ENCODE measurements around the gene PPIE.

The PPIE gene

DNA sequence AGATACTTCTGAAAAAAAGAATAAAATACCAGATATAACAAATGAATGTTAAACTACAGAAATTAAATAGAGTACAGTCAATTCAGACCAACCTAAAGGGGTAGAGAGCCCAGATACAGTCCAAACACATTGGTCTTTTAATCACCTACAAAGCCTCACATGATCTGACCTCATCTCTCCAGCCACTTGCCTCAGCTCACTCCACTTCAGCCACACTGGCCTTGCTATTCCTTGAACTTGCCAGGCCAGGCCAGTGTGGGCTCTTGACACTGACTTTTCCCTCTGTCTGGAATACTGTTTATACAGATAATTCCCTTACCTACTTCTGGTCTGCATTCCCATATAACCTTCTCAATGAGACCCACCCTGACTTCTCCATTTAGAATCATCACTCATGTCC is 17.0 kb upstream of the PPIE start:
- DNase-seq = no peak

DNA sequence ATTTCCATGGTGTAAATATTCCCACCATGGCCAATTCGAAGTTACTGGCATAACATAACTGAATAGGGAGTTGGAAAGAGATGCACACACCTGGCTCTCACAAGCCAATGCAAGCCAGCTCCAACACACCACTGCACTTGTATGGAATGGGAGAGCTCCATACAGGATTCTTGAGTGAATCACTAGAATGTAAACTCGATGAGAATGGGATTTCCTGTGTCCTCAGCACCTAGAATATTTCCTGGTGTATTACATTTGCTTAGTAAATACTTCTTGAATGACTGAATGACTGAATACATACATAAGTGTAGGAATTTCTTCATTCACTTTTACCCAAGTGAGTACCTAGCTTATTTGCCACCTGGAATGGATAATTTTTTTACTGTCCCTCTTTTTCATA is 16.2 kb upstream of the PPIE start:
- no peak for DNase-seq

GRCh38 chr1:39726600-39726999 is 12.1 kb upstream of the PPIE start:
- DNase-seq = no peak

- DNase-seq = no peak
These were observed 11.3 kb upstream of the PPIE start for GRCh38 chr1:39727221-39727931.

DNA sequence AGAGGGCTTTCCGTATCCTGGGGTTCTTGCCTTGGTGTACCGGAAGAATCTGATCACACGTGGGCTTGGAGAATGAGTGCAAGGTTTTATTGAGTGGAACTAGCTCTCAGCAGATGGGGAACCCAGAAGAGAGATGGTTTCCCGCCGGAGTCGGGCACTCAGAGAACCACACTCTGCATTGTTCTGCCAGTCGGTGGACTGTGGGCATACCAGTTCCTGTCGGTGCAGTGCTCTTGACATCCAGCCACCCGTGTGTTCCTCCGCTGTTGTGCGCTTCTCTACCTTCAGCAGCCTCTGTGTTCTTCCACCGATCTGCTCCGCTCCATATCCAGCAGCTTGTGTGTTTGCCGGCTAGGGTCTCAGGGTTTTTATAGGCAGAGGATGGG is 10.8 kb upstream of the PPIE start:
- DNase-seq = no peak

DNA sequence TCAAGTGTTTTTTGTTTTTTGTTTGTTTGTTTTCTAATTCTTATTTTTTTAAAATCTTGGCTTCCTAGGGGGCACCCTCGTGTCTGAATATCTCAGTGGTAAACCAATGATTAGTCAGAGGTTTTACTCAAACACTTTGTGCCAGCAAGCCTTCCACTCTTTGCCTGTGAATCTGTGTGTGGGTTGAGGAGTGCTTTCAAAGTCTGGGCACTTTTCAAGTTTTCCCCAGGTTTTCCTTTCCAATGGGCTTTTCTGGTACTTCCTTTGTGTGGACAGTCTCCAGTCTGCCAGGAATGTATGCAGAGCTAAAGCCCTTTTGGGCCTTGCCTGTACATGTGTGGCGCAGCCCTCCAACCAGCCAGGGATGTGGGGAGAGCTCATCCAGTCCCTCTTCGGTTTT is 9.7 kb upstream of the PPIE start:
- no peak for DNase-seq

GRCh38 chr1:39729842-39730241 is 8.8 kb upstream of the PPIE start:
- DNase-seq = no peak

GRCh38 chr1:39732730-39733129 is 6.0 kb upstream of the PPIE start:
- no peak for DNase-seq

- no peak for DNase-seq
These were observed 5.5 kb upstream of the PPIE start for GRCh38 chr1:39733161-39733560.

GRCh38 chr1:39735731-39736130 is 3.0 kb upstream of the PPIE start:
- no peak for DNase-seq

GRCh38 chr1:39737546-39738169 is 1.0 kb upstream of the PPIE start:
- DNase-seq = no peak

DNA sequence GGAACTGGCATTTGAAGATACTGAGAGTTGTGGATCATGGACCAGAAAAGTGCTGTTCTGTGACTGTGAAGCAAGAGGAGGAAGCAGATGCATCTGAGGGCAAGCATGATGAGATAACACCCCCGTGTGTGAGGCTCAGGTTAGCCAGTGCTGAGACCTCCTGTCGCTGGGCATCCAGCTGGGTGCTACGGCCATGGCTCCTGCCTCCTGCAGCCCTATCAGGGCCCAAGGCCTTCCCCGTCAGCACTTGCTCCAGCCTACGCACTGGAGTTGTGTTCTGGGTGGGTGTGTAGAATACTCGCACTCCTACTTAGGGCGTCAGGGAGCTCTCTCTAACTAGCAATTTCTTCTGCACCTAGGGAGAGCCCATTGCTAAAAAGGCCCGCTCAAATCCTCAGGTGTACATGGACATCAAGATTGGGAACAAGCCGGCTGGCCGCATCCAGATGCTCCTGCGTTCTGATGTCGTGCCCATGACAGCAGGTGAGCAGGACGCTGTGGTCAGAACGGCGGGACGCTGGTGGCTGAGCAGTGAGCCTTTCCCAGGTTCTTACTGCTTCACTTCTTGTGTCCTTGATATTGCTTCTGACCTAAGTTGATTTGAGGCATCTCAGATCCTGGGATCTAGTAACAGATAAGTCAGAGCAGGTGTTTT is 6.5 kb downstream of the PPIE start:
- DNase-seq = no peak

GRCh38 chr1:39751595-39751994 is 12.9 kb downstream of the PPIE start:
- DNase-seq = no peak

DNA sequence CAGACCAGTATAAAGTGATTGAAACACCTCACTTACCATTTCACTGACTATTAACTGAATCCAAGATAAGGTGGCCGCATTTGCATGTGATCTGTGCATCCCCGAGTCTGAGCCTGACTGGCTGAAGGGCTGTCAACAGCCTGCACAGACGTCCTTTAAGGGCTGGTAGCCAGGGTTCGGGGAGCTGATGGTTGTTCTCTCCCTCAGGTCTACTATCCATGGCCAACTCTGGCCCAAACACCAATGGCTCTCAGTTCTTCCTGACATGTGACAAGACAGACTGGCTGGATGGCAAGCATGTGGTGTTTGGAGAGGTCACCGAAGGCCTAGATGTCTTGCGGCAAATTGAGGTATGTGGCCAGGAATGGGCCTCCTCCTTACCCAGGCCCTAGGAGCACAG is 14.0 kb downstream of the PPIE start:
- DNase-seq = no peak

DNA sequence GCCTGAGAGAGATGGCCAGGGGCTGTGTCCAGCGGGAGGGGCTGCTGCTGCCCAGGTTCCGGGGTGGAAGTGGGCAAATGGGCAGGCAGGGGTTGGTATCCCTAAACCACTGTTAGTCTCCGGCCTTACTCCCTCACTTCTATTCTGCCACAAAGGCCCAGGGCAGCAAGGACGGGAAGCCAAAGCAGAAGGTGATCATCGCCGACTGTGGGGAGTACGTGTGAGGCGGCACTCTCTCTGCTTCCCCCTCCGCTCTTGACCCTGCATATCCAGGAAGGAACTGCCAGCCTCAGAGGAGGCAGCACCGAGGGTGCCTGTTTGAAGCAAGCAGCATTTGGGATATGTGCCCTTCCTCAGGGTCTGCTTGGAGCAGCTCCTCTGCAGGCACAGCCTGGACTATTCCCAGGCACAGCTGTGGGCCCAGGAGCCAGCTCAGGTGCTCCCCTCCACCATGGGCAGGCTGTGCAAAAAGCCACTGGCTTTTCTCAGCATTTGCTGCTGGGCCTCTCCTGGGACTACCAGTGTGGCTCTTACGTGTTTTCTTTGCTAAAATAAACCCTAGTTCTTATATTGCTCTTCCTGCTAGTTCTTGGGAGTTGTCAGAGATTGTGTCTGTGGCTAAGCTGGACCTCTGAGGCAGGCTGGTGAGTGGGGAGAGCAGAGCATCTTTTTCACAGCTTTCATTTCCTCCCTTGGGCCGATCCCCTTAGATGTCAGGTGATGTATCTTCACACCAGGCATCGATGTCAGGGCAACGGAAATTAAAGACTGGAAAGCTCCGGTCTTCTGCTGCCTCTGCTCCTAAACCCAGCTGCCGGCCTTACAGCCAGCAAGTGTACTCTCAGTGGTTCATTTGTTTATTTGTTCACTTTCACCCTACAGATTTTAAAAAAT is 14.7 kb downstream of the PPIE start:
- no peak for DNase-seq

DNA sequence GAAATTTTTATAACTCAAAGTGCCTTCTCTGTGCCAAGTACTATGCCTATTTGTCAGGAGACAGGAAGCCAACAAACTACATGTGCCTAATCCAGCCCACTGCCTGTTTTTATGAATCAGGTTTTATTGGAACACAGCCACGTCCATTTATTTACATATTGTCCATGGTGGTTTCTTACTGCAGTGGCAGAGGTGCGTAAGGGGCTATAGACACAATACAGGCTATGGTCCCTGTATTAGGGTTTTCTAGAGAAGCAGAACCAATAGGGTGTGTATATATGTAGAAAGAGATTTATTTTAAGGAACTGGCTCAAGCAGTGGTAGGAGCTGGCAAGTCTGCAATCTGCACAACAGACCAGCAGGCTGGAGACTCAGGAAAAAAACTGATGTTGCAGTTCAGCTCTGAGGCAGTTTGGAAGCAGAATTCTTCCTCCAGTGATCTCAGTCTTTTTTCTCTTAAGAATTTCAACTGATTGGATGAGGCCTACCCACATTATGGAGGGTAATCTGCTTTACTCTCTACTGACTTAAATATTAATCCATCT is 15.4 kb downstream of the PPIE start:
- no peak for DNase-seq

DNA sequence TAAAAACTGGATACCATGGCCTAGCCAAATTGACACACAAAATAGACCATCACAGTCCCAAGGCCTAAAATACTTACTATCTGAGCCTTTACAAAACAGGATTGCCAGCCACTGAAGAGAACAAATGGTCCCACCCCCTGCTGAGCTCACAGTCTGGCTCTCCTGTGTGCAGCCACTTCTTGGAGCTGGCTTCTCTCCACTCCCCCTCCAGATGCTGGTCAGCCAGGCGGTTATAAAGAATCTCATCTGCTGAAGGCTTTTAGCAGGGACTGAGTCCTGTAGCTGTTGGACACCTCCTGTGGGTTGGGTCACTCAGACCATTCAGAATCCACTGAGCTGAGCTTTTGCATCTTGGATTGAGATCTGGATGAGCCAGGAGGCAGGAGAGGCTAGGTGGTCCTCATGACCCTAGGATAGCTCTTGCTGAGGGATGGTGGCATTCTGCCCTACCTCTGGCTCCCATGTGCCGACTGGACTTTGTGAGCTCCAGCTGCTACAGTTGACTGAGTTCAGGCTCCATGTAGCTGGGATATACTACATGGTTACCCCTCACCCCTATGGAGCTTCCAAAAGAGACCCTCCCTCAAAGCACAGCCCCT is 16.3 kb downstream of the PPIE start:
- no peak for DNase-seq

- no peak for DNase-seq
These were observed 17.4 kb downstream of the PPIE start for GRCh38 chr1:39755965-39756659.

- no peak for DNase-seq
These were observed 18.8 kb downstream of the PPIE start for GRCh38 chr1:39757501-39757900.

DNA sequence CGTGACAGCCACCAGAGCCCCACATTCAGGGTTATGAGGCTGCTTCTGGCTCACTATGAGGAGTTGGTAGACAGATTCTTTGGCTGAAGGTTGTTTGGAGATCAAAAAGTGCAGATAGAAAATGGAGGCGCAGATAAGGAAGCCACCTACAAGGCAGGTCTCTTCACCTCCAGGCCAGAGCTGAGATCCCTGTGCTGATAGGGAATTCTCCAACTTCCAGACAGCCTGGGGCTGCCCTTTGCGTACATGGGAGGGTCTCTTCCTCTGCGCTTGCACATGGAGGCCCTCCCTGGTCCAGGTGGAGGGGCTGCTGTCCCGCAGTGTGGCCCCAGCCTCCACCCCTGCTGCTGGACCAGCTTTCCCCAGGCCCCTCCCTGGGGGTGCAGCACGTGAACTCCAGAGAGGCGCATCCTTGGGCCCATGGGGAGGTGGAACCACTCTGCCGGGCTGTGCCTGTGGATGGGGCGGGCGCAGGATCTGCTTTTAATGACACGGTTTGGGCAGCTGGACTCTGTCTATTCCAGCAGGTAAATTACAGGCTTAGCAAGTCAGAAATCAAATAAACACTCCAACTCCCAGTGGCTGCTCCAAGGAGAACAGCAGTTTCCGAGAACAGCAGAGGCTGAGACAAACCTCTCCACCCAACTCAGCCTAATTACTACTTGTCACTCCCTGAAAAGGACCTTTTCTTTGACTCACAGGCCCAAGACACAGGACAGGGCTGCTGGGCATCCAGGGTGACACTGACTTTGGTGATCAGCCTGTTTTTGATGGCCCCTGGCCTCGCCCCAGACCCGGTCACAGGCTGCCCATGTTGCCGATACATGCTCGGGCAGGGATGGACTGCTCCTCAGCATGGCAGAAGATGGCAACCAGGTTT is 20.1 kb downstream of the PPIE start:
- DNase-seq = no peak

GRCh38 chr1:39759436-39759726 is 20.7 kb downstream of the PPIE start:
- no peak for DNase-seq

Data from T-helper 9 cell (primary cell).